Esophagus squamous epithelium (tissue), 4 donors: ENCODE results near the gene SPTBN5.

Experiments used
- CTCF ChIP-seq, 6 experiments: fragments of 450-650 bp in 4 of 6; fragments of 200-600 bp in 2 of 6; sonication (generic) in 2 of 6; IDR thresholded peaks; one replicate each; pipeline ENCODE4 v1.5.1; 2016 to 2019; ENCODE audit warnings: antibody characterized with exemption in 6 of 6, mild to moderate bottlenecking in 4 of 6, moderate library complexity in 4 of 6
- POLR2A ChIP-seq, 4 donors: fragments of 450-650 bp; IDR thresholded peaks; one replicate each; pipeline ENCODE4 v1.6.1; 2017; ENCODE audit warnings: antibody characterized with exemption in 4 of 4, mild to moderate bottlenecking in 4 of 4, moderate library complexity in 3 of 4

DNA sequence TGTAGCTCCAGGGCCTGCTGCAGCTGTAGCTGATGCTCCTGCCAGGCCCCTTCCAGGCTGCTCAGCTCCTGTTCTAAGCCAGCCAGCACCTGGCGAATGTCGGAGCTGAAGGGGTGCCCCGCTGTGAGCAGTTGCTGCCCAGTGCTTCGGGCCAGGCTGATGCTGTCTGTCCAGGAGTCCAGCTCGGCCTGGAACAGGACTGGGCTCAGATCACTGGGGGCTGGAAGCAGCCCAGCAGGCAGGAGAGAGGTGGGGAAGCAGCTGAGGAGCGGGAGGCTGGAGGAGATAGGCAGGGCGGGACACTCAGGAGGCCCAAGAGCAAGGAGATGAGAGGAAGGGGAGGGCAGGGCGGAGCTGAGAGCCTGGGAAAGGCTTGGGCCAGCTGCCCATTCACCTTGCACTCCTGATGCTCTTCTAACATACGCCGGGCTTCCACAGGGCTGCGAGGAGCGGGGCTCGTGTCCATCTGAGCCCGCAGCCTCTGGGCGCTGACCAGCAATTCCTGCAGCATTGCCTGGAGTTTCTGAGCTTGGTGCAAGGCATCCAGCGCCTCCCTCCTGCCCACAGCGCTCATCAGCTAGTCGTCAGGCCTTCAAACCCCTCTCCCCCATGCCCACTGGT, 32.0 kb downstream of the SPTBN5 start:
- TF ChIP-seq CTCF (IDR thresholded peaks at IDR 0.05) (no peak), POLR2A (IDR thresholded peaks at IDR 0.05) (no peak)
